ENCODE results near the gene GRM3.
"Not testable (repeated sequence)": the region's sequence is repeated elsewhere in the genome, so short reads cannot be mapped to it uniquely, and the experiment has no call there.

The GRM3 gene

GRCh38 chr7:86643561-86644281 is at the start of gene GRM3:
TSS of gene GRM3 (plus strand) at chr7:86643909. CDS start at chr7:86765146, 121,237 bp downstream.
- no peak for DNase-seq (ENCODE audit: low read depth)

- DNase-seq (ENCODE audit: low read depth): no peak
Measured at GRCh38 chr7:86598311-86598710, 45.4 kb upstream of the GRM3 start.

GRCh38 chr7:86598721-86599120 is 45.0 kb upstream of the GRM3 start:
- DNase-seq (ENCODE audit: low read depth): no peak

GRCh38 chr7:86600506-86601290 is 43.0 kb upstream of the GRM3 start:
- DNase-seq (ENCODE audit: low read depth): no peak

GRCh38 chr7:86615711-86616110 is 28.0 kb upstream of the GRM3 start:
- not testable (repeated sequence) for DNase-seq (ENCODE audit: low read depth)

GRCh38 chr7:86644282-86645224 is 844 bp downstream of the GRM3 start:
- no peak for DNase-seq (ENCODE audit: low read depth)

GRCh38 chr7:86645225-86645608 is 1.5 kb downstream of the GRM3 start:
- DNase-seq (ENCODE audit: low read depth): no peak

GRCh38 chr7:86645676-86646276 is 2.1 kb downstream of the GRM3 start:
- DNase-seq (ENCODE audit: low read depth): no peak

- no peak for DNase-seq (ENCODE audit: low read depth)
Measured at GRCh38 chr7:86647385-86648094, 3.8 kb downstream of the GRM3 start.

- no peak for DNase-seq (ENCODE audit: low read depth)
Measured at GRCh38 chr7:86648169-86648568, 4.5 kb downstream of the GRM3 start.

GRCh38 chr7:86653919-86654659 is 10.4 kb downstream of the GRM3 start:
- DNase-seq (ENCODE audit: low read depth): no peak

- no peak for DNase-seq (ENCODE audit: low read depth)
Measured at GRCh38 chr7:86657948-86658347, 14.2 kb downstream of the GRM3 start.

- DNase-seq (ENCODE audit: low read depth): no peak
Measured at GRCh38 chr7:86660950-86661462, 17.3 kb downstream of the GRM3 start.

GRCh38 chr7:86664486-86664885 is 20.8 kb downstream of the GRM3 start:
- no peak for DNase-seq (ENCODE audit: low read depth)

GRCh38 chr7:86664991-86665390 is 21.3 kb downstream of the GRM3 start:
- no peak for DNase-seq (ENCODE audit: low read depth)

GRCh38 chr7:86665669-86666068 is 22.0 kb downstream of the GRM3 start:
- no peak for DNase-seq (ENCODE audit: low read depth)

- DNase-seq (ENCODE audit: low read depth): no peak
Measured at GRCh38 chr7:86667732-86668131, 24.0 kb downstream of the GRM3 start.

GRCh38 chr7:86668315-86668714 is 24.6 kb downstream of the GRM3 start:
- DNase-seq (ENCODE audit: low read depth): no peak

GRCh38 chr7:86687831-86688230 is 44.1 kb downstream of the GRM3 start:
- no peak for DNase-seq (ENCODE audit: low read depth)

GRCh38 chr7:86689363-86689762 is 45.7 kb downstream of the GRM3 start:
- no peak for DNase-seq (ENCODE audit: low read depth)
